PFSK-1 (cell line): Measurements from ENCODE around the gene NBR1.

ENCODE experiments used
- FOXP2 ChIP-seq: optimal IDR thresholded peaks from 2 replicates; pipeline ENCODE3; 2011; ENCODE audit warnings: borderline replicate concordance, control low read depth, inconsistent platforms; ENCODE audit not compliant: insufficient read depth; ENCODE audit errors: extremely low read length, extremely low read depth
- POLR2AphosphoS5 ChIP-seq: IDR thresholded peaks from 2 replicates; pipeline ENCODE4 v1.6.1; 2012; ENCODE audit warnings: low read depth, mild to moderate bottlenecking, control low read depth, low read length, moderate library complexity
- REST ChIP-seq, 2 experiments: IDR thresholded peaks; 2 replicates each; pipeline versions ENCODE4 v1.6.1 to v1.8.0; 2011 to 2012; ENCODE audit warnings: low read depth in 2 of 2, low read length in 2 of 2, control low read depth in 1 of 2, inconsistent platforms in 1 of 2, mild to moderate bottlenecking in 1 of 2, moderate library complexity in 1 of 2; ENCODE audit not compliant: insufficient read depth in 1 of 2
- SIN3A ChIP-seq: IDR thresholded peaks from 2 replicates; pipeline ENCODE4 v1.6.1; 2012; ENCODE audit warnings: mild to moderate bottlenecking, low read length, moderate library complexity, borderline replicate concordance; ENCODE audit not compliant: insufficient read depth
- TAF1 ChIP-seq: IDR thresholded peaks from 2 replicates; pipeline ENCODE4 v1.6.1; 2012; ENCODE audit warnings: low read length, control low read depth, borderline replicate concordance; ENCODE audit not compliant: insufficient read depth

NBR1 gene

GRCh38 chr17:43213545-43213944 lies 42.5 kb downstream of the NBR1 start:
- TF ChIP-seq POLR2AphosphoS5, result no peak
- no peak for TF ChIP-seq REST (IDR thresholded peaks at IDR 0.05; ENCODE audit: insufficient read depth in 1 of 2, low read depth in 2 of 2, low read length in 2 of 2)
- no peak for TF ChIP-seq SIN3A
- no peak for TF ChIP-seq TAF1
- no peak for TF ChIP-seq FOXP2

- TF ChIP-seq SIN3A (no peak), TAF1 (no peak), REST (IDR thresholded peaks at IDR 0.05; ENCODE audit: insufficient read depth in 1 of 2, low read depth in 2 of 2, low read length in 2 of 2) (no peak), FOXP2 (no peak), POLR2AphosphoS5 (no peak)
Observed at GRCh38 chr17:43215341-43215740, 44.3 kb downstream of the NBR1 start.

- no peak for TF ChIP-seq REST (IDR thresholded peaks at IDR 0.05; ENCODE audit: insufficient read depth in 1 of 2, low read depth in 2 of 2, low read length in 2 of 2)
- TF ChIP-seq POLR2AphosphoS5, result no peak
- TF ChIP-seq SIN3A, result no peak
- TF ChIP-seq TAF1, result no peak
- no peak for TF ChIP-seq FOXP2
Observed at GRCh38 chr17:43216369-43216761, 45.4 kb downstream of the NBR1 start.

DNA sequence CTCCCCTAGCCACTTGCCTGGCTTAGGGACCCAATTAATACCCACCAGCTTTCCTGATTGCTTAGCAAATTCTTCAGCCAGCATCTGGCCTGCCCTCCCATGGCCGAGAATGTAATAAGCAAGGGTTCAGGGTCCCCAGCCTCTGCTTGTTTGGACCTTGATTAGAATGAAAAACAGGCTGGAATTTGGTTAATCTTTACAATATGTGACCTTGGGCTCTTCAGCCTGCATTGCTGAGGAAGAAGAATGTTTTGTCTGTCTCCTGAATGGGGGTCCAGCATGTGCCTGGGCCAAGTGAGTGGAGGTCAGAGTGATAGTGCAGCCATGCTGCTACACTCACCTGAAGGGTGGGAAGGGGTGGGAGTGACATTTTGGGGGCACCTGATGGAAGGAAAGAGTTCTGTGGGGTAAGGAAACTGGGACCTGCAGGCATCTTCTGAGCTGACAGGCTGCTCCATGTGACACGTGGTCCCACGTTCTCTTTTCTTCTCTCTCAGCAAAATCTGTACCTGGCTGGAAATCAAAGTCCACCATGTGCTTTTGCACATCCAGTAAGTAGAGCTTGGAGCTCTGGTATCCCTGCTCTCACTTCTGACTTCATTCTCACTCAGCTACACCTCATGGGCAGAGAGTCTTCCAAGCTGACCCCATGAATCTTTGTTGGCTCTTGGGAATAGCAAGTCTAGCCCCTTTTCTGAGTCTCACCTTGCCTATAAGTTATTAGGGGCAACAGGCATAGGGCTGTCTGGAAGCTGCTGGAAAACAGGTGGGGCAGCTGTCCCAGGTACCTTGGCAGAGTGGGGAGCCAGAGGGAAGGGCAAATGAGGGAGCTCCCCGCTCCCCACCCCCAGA lies 46.0 kb downstream of the NBR1 start:
- TF ChIP-seq SIN3A, result no peak
- peak in 1 of 2 experiments; percentile 21; a peak in 1 of 4 replicates for TF ChIP-seq REST (IDR thresholded peaks at IDR 0.05; ENCODE audit: insufficient read depth in 1 of 2, low read depth in 2 of 2, low read length in 2 of 2)

DNA sequence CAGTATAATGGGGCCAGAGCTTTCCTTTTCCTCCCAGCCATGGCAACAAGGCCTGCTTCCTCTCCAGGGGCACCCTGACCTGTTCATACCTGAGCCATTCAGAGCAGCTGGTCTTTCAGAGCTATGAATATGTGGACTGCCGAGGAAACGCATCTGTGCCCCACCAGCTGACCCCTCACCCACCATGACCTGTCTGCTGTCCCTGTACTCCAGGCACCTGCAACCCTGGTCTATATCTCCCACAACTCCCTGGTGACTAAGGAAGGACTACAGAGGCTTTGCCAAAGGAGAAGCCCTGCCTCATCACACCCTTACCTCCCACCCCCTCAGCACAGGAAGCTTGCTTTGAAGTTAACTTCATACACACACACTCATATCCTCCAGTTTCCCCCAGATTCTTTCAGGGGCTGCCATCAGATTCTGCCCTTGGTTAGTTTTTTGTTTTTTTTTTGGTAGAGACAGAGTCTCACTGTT lies 46.6 kb downstream of the NBR1 start:
- TF ChIP-seq POLR2AphosphoS5 (no peak), SIN3A (no peak), REST (IDR thresholded peaks at IDR 0.05; ENCODE audit: insufficient read depth in 1 of 2, low read depth in 2 of 2, low read length in 2 of 2) (no peak), TAF1 (no peak), FOXP2 (no peak)
